NCI-H2081 treated with DMSO at 0.1 percent for 48 hours (cell line): ENCODE measurements around the gene EZR.

Experiments used
- DNase-seq: peaks from one replicate; lab custom pipeline; 2025; lab: John Stamatoyannopoulos, UW

Gene EZR

DNA sequence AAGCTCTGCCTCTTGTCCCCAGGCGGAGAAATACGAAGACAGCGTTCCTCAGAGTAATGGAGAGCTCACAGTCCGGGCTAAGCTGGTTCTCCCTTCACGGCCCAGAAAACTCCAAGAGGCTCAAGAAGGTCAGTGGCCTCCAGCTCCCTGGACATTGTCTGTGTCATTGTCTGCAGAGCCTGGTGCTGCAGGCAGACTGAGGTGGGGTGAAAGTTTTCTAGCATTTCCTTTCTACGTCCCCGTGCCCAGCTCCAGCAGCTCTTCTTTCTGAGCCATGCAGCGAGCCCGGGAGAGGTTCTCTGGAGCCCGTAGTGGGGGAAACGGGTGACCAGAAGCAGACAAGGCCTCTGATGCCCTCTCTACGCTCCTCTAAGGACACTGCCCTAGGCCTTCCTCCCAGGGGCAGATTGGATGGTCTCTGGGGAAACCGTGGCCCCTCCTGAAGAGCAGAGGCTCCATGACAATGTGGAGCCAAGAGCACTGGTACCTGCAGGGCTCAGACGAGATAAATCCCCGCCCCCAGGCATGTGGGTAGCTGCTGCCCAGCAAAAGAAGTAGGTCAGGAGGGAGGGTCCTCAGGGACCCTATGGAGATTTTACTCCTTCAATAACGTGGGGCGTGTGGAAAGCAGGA, 58.4 kb downstream of the EZR start:
- no peak for DNase-seq

- no peak for DNase-seq
These were observed 59.1 kb downstream of the EZR start for GRCh38 chr6:158759966-158760617.

GRCh38 chr6:158758941-158759479, 60.2 kb downstream of the EZR start:
- peak; percentile 41 for DNase-seq

GRCh38 chr6:158758451-158758860, 60.7 kb downstream of the EZR start:
- DNase-seq: peak; percentile 12

GRCh38 chr6:158757753-158758090, 61.4 kb downstream of the EZR start:
- DNase-seq: no peak

- DNase-seq: no peak
These were observed 62.0 kb downstream of the EZR start for GRCh38 chr6:158756977-158757752.

- no peak for DNase-seq
These were observed 63.0 kb downstream of the EZR start for GRCh38 chr6:158756126-158756525.

GRCh38 chr6:158755636-158756035, 63.5 kb downstream of the EZR start:
- no peak for DNase-seq

- no peak for DNase-seq
These were observed 64.4 kb downstream of the EZR start for GRCh38 chr6:158754738-158755137.

DNA sequence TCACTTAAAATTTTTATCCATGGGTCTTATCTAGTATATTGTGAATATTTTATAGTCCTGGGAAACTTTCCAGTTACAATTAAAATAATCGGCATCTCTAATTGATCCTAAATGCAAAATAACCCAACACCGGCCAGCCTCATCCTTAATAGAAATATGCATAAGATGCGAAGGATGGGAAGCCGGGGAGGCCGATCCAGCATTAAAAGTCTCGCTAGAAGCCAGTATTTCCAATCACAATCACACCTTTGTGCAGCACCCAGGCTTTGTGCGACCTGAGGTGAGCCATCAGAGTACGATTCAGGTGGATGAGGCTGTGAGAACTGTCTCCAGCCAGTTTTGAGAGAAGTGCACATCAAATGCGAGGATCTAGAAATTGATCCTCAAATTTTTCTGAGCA, 65.4 kb downstream of the EZR start:
- no peak for DNase-seq

DNA sequence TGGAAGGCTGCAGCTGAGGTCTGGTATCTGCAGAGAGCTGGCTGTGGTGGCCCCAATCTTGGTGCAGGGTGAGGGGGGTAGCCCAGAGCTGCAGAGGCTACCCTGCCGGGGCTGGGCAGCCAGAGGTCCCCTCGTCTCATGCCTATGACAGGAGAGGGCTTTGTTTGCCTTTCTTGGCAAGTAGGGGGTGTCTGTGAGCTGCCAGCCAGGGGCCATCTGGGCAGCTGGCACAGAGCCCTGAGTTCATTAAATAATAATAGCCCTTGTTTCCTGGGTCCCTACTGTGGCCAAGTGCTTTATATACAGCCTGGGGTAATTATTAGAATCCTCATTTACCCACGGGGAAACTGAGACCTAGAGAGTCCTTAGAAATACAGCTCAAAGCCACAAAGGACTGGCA, 66.6 kb downstream of the EZR start:
- peak; percentile 5 for DNase-seq

GRCh38 chr6:158751921-158752320, 67.2 kb downstream of the EZR start:
- no peak for DNase-seq

DNA sequence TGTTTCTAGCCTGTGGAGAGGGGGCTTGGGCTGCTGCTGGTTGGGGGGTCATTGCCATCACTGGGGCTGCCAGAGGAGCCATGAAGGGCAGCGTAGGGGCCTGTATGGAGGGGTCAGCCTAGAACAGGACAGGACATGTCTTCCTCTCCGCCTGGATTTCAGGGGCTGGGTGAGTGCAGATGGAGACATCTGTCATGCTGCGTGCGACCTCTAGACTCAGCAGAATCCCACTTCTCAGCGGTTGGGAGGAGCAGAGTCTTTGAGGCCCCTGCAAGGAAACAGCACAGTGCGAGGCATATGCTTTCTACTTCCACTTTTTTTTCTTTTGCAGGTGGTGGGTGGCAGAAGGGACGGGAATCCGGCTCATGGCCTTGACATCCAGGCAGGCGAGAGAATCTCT, 67.9 kb downstream of the EZR start:
- DNase-seq: no peak

DNA sequence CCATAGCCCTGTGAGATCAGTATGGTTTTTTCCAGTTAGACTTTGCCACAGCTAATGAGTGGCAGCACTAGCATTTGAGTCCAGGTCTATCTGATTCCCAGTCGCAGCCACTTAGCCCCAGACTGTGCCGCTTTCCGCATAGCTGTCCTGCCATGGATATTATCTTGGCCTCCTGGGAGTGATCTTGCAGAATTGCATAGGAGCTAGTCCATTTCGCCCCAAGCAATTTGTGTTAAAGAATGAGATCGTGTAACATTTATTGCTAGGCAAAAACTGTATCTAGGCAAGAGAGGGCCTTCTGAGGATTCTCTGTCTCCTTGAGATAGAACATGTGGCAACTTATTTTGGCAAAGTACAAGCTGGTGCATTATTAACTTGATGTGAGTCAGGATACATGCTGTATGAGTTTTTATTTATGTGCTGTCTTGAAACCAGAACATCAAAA, 74.2 kb downstream of the EZR start:
- DNase-seq: no peak

DNA sequence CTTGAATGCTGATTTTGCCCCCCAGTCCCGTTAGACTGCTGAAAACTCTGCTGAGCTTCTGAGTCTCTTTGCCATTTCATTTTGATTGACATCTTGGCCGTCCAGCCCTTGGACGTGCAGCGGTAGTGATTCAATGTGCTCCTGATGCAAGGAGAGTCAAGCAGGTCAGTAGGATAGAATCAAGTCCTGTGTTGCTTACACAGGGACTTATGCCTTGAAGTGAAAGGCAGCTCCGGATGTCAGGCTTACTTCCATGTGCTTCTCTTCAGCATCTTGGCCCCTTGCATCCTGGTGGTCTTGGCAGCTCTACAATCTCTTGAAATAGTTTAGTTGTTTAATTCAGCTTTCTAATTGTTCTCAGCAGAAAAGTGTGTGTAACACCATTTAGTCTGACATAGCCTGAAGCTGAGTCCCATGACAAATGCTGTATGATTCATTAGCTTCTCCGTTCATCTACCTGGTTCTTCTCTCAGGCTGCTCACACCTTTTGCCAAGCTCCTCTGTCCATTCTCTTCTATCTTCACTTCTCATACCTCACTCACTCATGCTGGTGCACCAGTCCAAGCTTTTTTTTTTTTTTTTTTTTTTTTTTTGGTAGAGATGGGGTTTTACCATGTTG, 76.0 kb downstream of the EZR start:
- no peak for DNase-seq

- DNase-seq: no peak
These were observed 79.5 kb downstream of the EZR start for GRCh38 chr6:158739673-158740072.

GRCh38 chr6:158737710-158738615, 81.2 kb downstream of the EZR start:
- no peak for DNase-seq

GRCh38 chr6:158737082-158737709, 82.0 kb downstream of the EZR start:
- DNase-seq: no peak

DNA sequence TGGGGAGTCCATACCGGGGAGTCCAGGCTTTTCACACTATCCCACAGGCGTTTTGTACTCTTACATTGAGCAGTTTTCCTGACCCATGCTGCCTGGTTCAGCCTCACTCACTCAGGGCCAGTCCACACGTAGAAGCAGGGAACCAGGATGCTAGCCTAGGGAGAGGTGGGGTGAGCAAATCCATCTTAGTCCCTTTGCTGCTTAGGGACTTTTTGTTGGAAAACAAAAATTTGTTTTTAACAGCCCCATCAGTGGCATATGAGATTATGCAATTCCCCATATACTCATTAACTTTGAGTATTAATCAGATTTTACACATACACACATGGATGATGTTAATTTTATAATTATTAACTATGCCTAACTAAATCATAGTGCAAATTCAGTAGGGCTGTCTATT, 84.2 kb downstream of the EZR start:
- DNase-seq: no peak

DNA sequence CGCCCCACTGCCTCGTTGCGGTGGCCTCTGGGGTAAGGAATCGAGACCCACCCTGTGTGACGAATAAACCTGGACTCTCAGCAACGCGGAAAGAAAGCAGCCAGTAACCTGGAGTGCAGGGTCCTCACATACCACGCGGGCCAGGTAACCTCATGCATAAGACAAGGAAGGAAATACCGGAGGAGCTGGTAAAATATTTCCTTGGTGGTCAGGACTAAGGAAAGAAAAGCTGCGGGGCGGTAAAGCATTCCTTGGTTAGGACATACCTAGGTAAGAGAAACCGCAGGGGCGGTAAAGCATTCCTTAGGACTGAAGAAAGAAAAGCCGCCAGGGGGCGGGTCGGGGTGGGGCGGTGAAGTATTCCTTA, 88.6 kb downstream of the EZR start:
- DNase-seq: no peak

GRCh38 chr6:158729906-158730540, 89.1 kb downstream of the EZR start:
- no peak for DNase-seq
